ENCODE measurements around the gene LRRC75A. TPM values are rescaled to one million over a fixed set of nuclear protein-coding genes. Genes with fewer than 3 reads are reported as not detected.
A peak's percentile ranks its signal among the peaks of the same experiment; 100 is the strongest.

LRRC75A gene
- total RNA-seq, 2 donors from 2014 or later: 3.2 to 5.0 TPM

- H3K27me3 ChIP-seq (ENCODE audit: control insufficient read depth, insufficient read depth, low read length, poor library complexity, severe bottlenecking): no peaks in the 10 kb centered on the region
- H3K27ac Mint-ChIP-seq: peak overlapping the region; percentile 78
- H3K9ac ChIP-seq (ENCODE audit: extremely low read depth, low read length, poor library complexity, severe bottlenecking): no peak overlapping the region
- H3K4me1 ChIP-seq (ENCODE audit: control insufficient read depth, insufficient read depth, low read length): peaks cover 10% of the 10 kb centered on the region
- H3K9me3 Mint-ChIP-seq: no peaks in the 10 kb centered on the region
- no peaks in the 10 kb centered on the region for H3K27me3 Mint-ChIP-seq (ENCODE audit: insufficient read depth)
- peaks cover 1% of the 10 kb centered on the region for H3K36me3 Mint-ChIP-seq (ENCODE audit: low read depth)
- peaks cover 16% of the 10 kb centered on the region for H3K4me1 Mint-ChIP-seq
- H3K4me3 Mint-ChIP-seq: no peak overlapping the region
- 79 to 82% methylated on average over 8 to 11 of the region's 11 CpGs for WGBS, 2 experiments (ENCODE audit: insufficient coverage in 1 of 2, insufficient read length in 1 of 2)
- H3K36me3 ChIP-seq (ENCODE audit: control insufficient read depth, insufficient read depth, low read length): no peaks in the 10 kb centered on the region
- no peaks in the 10 kb centered on the region for H3K9me3 ChIP-seq (ENCODE audit: control insufficient read depth, low read length)
- DNase-seq: no peak
- H3K27ac ChIP-seq (ENCODE audit: low read depth, low read length): no peak overlapping the region
- TF ChIP-seq CTCF (conservative IDR thresholded peaks at IDR 0.05): no peak
- no peak overlapping the region for H3K4me3 ChIP-seq (ENCODE audit: low read length)
These were observed 32.7 kb downstream of the LRRC75A start for GRCh38 chr17:16459271-16459670.

DNA sequence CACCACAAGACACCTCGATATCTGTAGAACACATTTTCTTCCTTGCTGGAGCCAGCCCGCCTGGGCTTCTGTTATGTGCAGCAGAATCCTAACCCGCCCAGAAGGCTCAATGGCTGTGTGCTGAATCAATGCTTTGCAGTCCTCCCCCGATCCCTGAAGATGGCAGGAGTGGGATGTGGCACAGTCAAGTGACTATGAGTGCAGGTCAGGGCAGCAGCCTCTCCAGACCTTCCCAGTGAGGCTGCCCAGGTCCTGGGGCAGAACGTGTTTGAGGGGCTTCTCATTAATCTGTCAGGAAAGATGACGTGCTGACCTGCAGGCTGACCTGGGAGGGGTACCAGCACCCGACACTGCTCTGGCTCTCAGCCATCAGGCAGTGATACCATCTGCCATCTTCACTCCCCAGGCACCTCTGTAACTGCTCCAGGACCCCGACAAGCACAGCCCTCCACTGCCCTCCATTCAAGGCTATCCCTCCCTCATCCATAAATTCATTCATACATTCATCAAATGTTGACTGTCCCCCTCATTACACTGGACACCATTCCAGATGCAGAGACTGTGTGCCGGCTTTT lies 35.2 kb downstream of the LRRC75A start:
- H3K4me1 ChIP-seq (ENCODE audit: control insufficient read depth, insufficient read depth, low read length): peaks cover 10% of the 10 kb centered on the region
- no peak overlapping the region for H3K27ac ChIP-seq (ENCODE audit: low read depth, low read length)
- H3K4me3 ChIP-seq (ENCODE audit: low read length): no peak overlapping the region
- Mint-ChIP-seq H3K27ac (no peak overlapping the region), H3K4me1 (peaks cover 18% of the 10 kb centered on the region), H3K27me3 (ENCODE audit: insufficient read depth) (no peaks in the 10 kb centered on the region), H3K36me3 (ENCODE audit: low read depth) (peaks cover 2% of the 10 kb centered on the region), H3K9me3 (no peaks in the 10 kb centered on the region), H3K4me3 (no peak overlapping the region)
- no peaks in the 10 kb centered on the region for H3K36me3 ChIP-seq (ENCODE audit: control insufficient read depth, insufficient read depth, low read length)
- no peaks in the 10 kb centered on the region for H3K9me3 ChIP-seq (ENCODE audit: control insufficient read depth, low read length)
- WGBS, 2 experiments (ENCODE audit: insufficient coverage in 1 of 2, insufficient read length in 1 of 2): 90 to 94% methylated on average over 5 to 9 of the region's 9 CpGs
- H3K9ac ChIP-seq (ENCODE audit: extremely low read depth, low read length, poor library complexity, severe bottlenecking): no peak overlapping the region
- peak; percentile 40 for TF ChIP-seq CTCF (conservative IDR thresholded peaks at IDR 0.05)
- H3K27me3 ChIP-seq (ENCODE audit: control insufficient read depth, insufficient read depth, low read length, poor library complexity, severe bottlenecking): no peaks in the 10 kb centered on the region
- peak; percentile 78 for DNase-seq

DNA sequence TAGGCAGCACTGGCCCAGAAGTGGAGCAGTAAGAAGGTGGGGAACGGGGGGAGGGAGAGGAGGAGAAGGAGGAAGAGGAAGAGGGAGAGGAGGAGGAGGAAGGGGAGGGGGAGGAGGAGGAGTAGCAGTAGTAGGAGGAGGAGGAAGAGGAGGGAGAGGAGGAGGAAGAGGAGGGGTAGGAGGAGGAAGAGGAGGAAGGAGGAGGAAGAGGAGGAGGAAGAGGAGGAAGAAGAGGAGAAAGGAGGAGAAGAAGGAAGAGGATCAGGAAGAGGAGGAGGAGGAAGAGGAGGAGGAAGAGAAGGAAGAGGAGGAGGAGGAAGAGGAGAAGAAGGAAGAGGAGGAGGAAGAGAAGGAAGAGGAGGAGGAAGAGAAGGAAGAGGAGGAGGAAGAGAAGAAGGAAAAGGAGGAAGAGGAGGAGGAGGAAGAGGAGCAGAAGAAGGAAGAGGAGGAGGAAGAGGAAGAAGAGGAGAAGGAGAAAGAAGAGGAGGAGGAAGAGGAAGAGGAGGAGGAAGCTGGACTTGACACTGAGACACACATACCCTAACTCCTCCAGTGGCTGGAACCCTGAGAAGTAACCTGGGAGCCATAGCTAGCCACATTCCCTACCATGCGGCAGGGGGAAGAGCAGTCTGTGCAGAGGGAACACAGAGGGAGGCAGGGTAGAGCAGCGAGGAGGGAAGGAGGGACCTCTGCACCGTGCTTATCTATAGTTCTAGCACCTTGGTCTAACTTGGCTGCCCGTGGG lies 35.8 kb downstream of the LRRC75A start:
- Histone ChIP-seq H3K4me3 (ENCODE audit: low read length) (no peak overlapping the region), H3K9me3 (ENCODE audit: control insufficient read depth, low read length) (no peaks in the 10 kb centered on the region), H3K27me3 (ENCODE audit: control insufficient read depth, insufficient read depth, low read length, poor library complexity, severe bottlenecking) (no peaks in the 10 kb centered on the region), H3K36me3 (ENCODE audit: control insufficient read depth, insufficient read depth, low read length) (no peaks in the 10 kb centered on the region), H3K9ac (ENCODE audit: extremely low read depth, low read length, poor library complexity, severe bottlenecking) (no peak overlapping the region), H3K27ac (ENCODE audit: low read depth, low read length) (no peak overlapping the region), H3K4me1 (ENCODE audit: control insufficient read depth, insufficient read depth, low read length) (peaks cover 10% of the 10 kb centered on the region)
- DNase-seq: no peak
- TF ChIP-seq CTCF (conservative IDR thresholded peaks at IDR 0.05): no peak
- no peaks in the 10 kb centered on the region for H3K27me3 Mint-ChIP-seq (ENCODE audit: insufficient read depth)
- peaks cover 18% of the 10 kb centered on the region for H3K4me1 Mint-ChIP-seq
- no peak overlapping the region for H3K27ac Mint-ChIP-seq
- H3K9me3 Mint-ChIP-seq: no peaks in the 10 kb centered on the region
- H3K36me3 Mint-ChIP-seq (ENCODE audit: low read depth): peaks cover 2% of the 10 kb centered on the region
- no peak overlapping the region for H3K4me3 Mint-ChIP-seq
- WGBS, 2 experiments (ENCODE audit: insufficient coverage in 1 of 2, insufficient read length in 1 of 2): 85 to 87% methylated on average over 3 to 5 of the region's 5 CpGs

Data from endodermal cell (in vitro differentiated cells).